ENCODE measurements around the gene TNC. TPM values are rescaled to one million over a fixed set of nuclear protein-coding genes. Genes with fewer than 3 reads are reported as not detected.

TNC gene
- total and polyA plus RNA-seq, 2 donors (not counting 3 experiments of a cell fraction or from before 2014, with no cell fraction given), result 0.29 TPM; not detected in 1

GRCh38 chr9:115090486-115090885 lies 27.5 kb downstream of the TNC start:
- dilution Hi-C loops (cut with MboI; ENCODE audit: extremely low pct_ligation_motif_present, low sequenced_read_pairs), result no loop called here
- BruUV-seq (replicated peaks), result no TSS peak
- CTCF ChIA-PET, result no interaction called here

More at GRCh38 chr9:115090486-115090885, 27.5 kb downstream of the TNC start:
- Histone ChIP-seq H4K20me1 (replicated peaks; ENCODE audit: control insufficient read depth, extremely low read depth, insufficient read depth, low read length) (no peaks in the 10 kb centered on the region), H3K79me2 (ENCODE audit: control insufficient read depth, insufficient read depth, low read length) (no peaks in the 10 kb centered on the region), H3K4me3 (replicated peaks in 1 of 3; ENCODE audit: insufficient read depth in 1 of 3, low read depth in 1 of 3, low read length in 3 of 3) (no peak overlapping the region), H3K4me2 (ENCODE audit: insufficient read depth, low read length) (no peak overlapping the region), H3K9me3 (replicated peaks; ENCODE audit: control insufficient read depth, insufficient read depth, low read length) (no peaks in the 10 kb centered on the region), H3K27me3 (ENCODE audit: control insufficient read depth in 2 of 2, insufficient read depth in 2 of 2, low read length in 2 of 2) (no peaks in the 10 kb centered on the region), H3K36me3 (ENCODE audit: control insufficient read depth in 2 of 2, extremely low read depth in 1 of 2, insufficient read depth in 2 of 2, low read length in 2 of 2) (no peaks in the 10 kb centered on the region), H2AFZ (ENCODE audit: low read depth, low read length) (no peak overlapping the region), H3K27ac (ENCODE audit: insufficient read depth, low read depth, low read length) (no peak overlapping the region), H3K9me1 (replicated peaks; ENCODE audit: control insufficient read depth, extremely low read depth, insufficient read depth, low read length) (no peaks in the 10 kb centered on the region), H3K9ac (replicated peaks; ENCODE audit: extremely low read depth, insufficient read depth, low read length) (no peak overlapping the region), H3K4me1 (ENCODE audit: control insufficient read depth, extremely low read depth, insufficient read depth, low read length) (no peaks in the 10 kb centered on the region)
- DNase-seq (ENCODE audit: low read depth, low spot score), result no peak
- POLR2A ChIA-PET, result no interaction called here
- no peak for TF ChIP-seq CTCF (IDR thresholded peaks at IDR 0.05; ENCODE audit: extremely low read depth in 1 of 2, insufficient read depth in 1 of 2, low read depth in 1 of 2, low read length in 2 of 2)
- TF ChIP-seq JUN (IDR thresholded peaks at IDR 0.05; ENCODE audit: borderline replicate concordance, insufficient read depth, insufficient read length, low read depth), result no peak
- no peak for TF ChIP-seq EZH2 (IDR thresholded peaks at IDR 0.05; ENCODE audit: borderline replicate concordance, low read depth, low read length, severe bottlenecking)
- no peak for TF ChIP-seq MYC (IDR thresholded peaks at IDR 0.05; ENCODE audit: low read depth, low read length)
- TF ChIP-seq POLR2A (IDR thresholded peaks at IDR 0.05; ENCODE audit: low read depth, low read length), result no peak
- intact Hi-C loops (cut with micrococcal nuclease), result no loop called here
- no peak for FAIRE-seq

Data from endothelial cell of umbilical vein (primary cell).